Astrocyte (in vitro differentiated cells and primary cell): Measurements from ENCODE around the gene MMP24OS.

Source experiments
- CTCF ChIP-seq: IDR thresholded peaks from 2 replicates; pipeline ENCODE4 v1.5.1; 2011; ENCODE audit warnings: low read depth, mild to moderate bottlenecking, inconsistent platforms, low read length, moderate library complexity; ENCODE audit not compliant: insufficient read depth
- EZH2 ChIP-seq: IDR thresholded peaks from 2 replicates; pipeline ENCODE4 v1.6.1; 2012; ENCODE audit warnings: mild to moderate bottlenecking, low read length, inconsistent platforms; ENCODE audit not compliant: insufficient read depth

GRCh38 chr20:35292504-35293285 lies 14.8 kb upstream of the MMP24OS start:
- TF ChIP-seq CTCF, result no peak
- no peak for TF ChIP-seq EZH2
